H7 (cell line): Measurements from ENCODE around the gene MSL1. TPM values are rescaled to one million over a fixed set of nuclear protein-coding genes. Genes with fewer than 3 reads are reported as not detected.

ENCODE experiments used
- DNase-seq: peaks from one replicate; pipeline ENCODE4 v3.0.0; 2012
- H3K27me3 ChIP-seq: 2 replicates; pipeline ENCODE4 v1.6.0; 2011; ENCODE audit warnings: mild to moderate bottlenecking, low read length; ENCODE audit not compliant: control insufficient read depth, insufficient read depth
- H3K36me3 ChIP-seq: replicated peaks from 2 replicates; pipeline ENCODE4 v1.5.1; 2011; ENCODE audit warnings: low read length; ENCODE audit not compliant: control insufficient read depth, insufficient read depth
- H3K4me3 ChIP-seq: 2 replicates; pipeline ENCODE4 v1.5.1; 2011; ENCODE audit warnings: low read depth, mild to moderate bottlenecking, control low read depth, low read length, moderate library complexity; ENCODE audit not compliant: insufficient read depth
- total RNA-seq: library from RNA; depleted of rRNA; stranded (reverse); fragments of >200 nt; shearing (Covaris generic); gene quantifications from 2 replicates; pipeline ENCODE4 v1.2.3, GENCODE V29; 2014; rRNA removed

The MSL1 gene, protein sequence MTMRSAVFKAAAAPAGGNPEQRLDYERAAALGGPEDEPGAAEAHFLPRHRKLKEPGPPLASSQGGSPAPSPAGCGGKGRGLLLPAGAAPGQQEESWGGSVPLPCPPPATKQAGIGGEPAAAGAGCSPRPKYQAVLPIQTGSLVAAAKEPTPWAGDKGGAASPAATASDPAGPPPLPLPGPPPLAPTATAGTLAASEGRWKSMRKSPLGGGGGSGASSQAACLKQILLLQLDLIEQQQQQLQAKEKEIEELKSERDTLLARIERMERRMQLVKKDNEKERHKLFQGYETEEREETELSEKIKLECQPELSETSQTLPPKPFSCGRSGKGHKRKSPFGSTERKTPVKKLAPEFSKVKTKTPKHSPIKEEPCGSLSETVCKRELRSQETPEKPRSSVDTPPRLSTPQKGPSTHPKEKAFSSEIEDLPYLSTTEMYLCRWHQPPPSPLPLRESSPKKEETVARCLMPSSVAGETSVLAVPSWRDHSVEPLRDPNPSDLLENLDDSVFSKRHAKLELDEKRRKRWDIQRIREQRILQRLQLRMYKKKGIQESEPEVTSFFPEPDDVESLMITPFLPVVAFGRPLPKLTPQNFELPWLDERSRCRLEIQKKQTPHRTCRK
- 44.2 and 70.0 TPM in 2 replicates for total RNA-seq

GRCh38 chr17:40121181-40122135 is at the start of gene MSL1:
Gene MSL1, plus strand, starts transcription at chr17:40121971. Its CDS starts 642 bp downstream, at chr17:40122613.
- Histone ChIP-seq H3K36me3 (peaks cover 3% of the 10 kb centered on the region), H3K27me3 (no peaks in the 10 kb centered on the region), H3K4me3 (peak within 1 kb of the TSS; percentile 93)
- DNase-seq: peak; percentile 99

GRCh38 chr17:40072040-40072734 is 49.6 kb upstream of the MSL1 start:
- no peak overlapping the region for H3K4me3 ChIP-seq
- no peaks in the 10 kb centered on the region for H3K36me3 ChIP-seq
- DNase-seq: peak; percentile 41
- peaks cover 1% of the 10 kb centered on the region; the same call in 1 of the 2 replicates for H3K27me3 ChIP-seq

DNA sequence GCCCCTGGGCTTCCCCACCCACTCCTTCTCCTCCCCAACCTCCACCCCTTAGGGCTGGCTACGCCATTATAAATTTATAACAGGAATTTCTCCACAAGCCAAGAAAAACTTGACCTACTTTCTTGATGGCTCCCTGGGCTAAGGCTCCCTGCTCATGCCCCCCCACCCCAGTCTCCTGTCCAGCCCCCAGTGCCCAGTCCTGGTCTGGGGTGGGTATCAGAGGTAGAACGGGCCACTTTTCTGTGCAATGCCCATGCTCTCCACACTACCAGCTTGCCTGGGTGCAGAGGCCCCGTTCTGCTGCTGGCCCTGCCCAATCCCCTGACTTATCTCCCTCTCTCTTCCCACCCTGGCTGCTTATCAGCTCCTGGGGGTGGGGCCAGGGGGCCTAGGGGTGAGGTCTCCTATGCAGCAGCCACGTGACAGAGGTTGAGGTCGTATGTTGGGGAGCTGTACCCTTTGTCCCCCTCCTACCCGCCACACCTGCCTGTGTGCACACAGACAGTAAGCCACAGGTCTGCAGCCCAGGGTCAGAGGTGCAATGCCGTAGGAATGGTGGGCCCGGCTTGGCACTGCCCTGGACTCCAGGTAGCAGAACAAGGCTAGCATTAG is 48.9 kb upstream of the MSL1 start:
- Histone ChIP-seq H3K4me3 (no peak overlapping the region), H3K36me3 (no peaks in the 10 kb centered on the region), H3K27me3 (no peaks in the 10 kb centered on the region)
- DNase-seq: peak; percentile 34

GRCh38 chr17:40073454-40074174 is 48.2 kb upstream of the MSL1 start:
- Histone ChIP-seq H3K4me3 (no peak overlapping the region), H3K27me3 (no peaks in the 10 kb centered on the region), H3K36me3 (no peaks in the 10 kb centered on the region)
- no peak for DNase-seq

- DNase-seq: peak; percentile 35
- Histone ChIP-seq H3K36me3 (no peaks in the 10 kb centered on the region), H3K4me3 (no peak overlapping the region), H3K27me3 (no peaks in the 10 kb centered on the region)
Measured at GRCh38 chr17:40074175-40074512, 47.6 kb upstream of the MSL1 start.

- no peak overlapping the region for H3K4me3 ChIP-seq
- H3K36me3 ChIP-seq: no peaks in the 10 kb centered on the region
Measured at GRCh38 chr17:40074871-40075200, 46.9 kb upstream of the MSL1 start.

DNA sequence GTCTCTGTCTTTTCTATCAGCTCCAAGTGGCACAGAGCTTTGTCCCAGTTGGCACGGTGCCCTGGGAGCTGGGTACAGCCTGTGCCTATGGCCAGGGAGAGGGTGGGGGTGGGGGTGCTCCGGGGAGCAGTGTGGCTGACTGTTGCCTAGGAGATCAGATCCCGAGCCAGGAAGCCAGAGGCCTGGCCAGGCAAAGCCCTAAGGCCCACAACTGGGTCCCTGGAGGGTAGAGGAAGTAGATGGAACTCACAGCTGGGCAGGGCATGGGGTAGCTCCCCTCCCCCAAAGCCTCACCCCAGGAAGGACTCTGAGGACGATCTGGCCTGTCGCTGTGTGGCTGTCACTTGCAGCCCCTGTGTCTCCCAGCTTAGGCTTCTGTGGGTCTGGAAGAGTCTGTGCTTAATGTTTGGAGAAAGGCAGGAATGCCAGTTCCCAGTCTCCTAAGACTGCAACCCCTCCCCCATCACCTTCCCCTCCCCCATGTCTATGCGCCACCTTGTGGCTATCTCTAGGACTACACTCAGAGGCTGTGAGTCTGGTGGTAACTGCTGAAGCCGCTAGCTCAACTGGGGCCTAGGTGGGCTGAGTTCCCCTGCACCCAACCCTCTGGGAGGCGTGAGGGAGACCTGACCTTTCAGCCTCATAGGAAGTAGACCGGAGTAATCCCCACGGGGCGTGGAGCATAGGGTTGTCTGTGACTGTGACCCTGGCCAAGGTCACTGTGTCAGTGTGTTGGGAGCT is 46.4 kb upstream of the MSL1 start:
- no peaks in the 10 kb centered on the region for H3K27me3 ChIP-seq
- DNase-seq: peak; percentile 89
- no peaks in the 10 kb centered on the region for H3K36me3 ChIP-seq
- H3K4me3 ChIP-seq: no peak overlapping the region

More at GRCh38 chr17:40074871-40075200, 46.9 kb upstream of the MSL1 start:
- no peaks in the 10 kb centered on the region for H3K27me3 ChIP-seq
- no peak for DNase-seq

GRCh38 chr17:40075942-40076498 is 45.8 kb upstream of the MSL1 start:
- H3K4me3 ChIP-seq: no peak overlapping the region
- no peak for DNase-seq

GRCh38 chr17:40076591-40076990 is 45.2 kb upstream of the MSL1 start:
- no peaks in the 10 kb centered on the region for H3K27me3 ChIP-seq
- DNase-seq: no peak
- H3K36me3 ChIP-seq: no peaks in the 10 kb centered on the region
- H3K4me3 ChIP-seq: no peak overlapping the region

More at GRCh38 chr17:40075942-40076498, 45.8 kb upstream of the MSL1 start:
- Histone ChIP-seq H3K27me3 (no peaks in the 10 kb centered on the region), H3K36me3 (no peaks in the 10 kb centered on the region)

DNA sequence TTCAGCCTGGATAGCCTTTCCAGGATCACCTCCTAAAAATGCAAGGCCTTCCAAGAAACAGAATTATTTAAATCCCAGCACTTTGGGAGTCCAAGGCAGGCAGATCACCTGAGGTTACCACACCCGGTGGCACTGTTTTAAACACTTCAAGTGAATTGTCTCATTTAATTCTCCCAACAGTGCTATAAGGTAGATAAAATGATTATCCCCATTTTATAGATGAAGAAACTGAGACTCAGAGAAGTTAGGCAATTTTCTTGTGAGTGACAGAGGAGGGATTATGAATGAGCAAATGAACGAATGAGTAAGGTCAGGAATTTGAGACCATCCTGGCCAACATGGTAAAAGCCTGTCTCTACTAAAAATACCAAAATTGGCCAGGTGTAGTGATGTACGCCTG is 42.2 kb upstream of the MSL1 start:
- no peak for DNase-seq
- H3K4me3 ChIP-seq: no peak overlapping the region
- H3K27me3 ChIP-seq: no peaks in the 10 kb centered on the region
- no peaks in the 10 kb centered on the region for H3K36me3 ChIP-seq

DNA sequence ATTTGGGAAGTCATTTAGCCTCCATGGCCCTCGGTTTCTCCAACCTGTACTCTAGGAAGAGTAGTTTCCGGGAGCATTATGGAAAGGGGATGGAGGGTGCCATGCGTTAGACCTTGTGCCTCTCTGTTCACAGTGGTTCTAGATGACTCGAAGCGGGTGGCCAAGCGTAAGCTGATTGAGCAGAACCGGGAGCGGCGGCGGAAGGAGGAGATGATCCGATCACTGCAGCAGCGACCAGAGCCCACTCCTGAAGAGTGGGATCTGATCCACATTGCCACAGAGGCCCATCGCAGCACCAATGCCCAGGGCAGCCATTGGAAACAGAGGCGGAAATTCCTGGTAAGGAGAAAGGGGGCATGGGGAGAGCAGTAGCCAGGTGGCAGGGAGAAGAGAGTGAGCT is 37.3 kb upstream of the MSL1 start:
- Histone ChIP-seq H3K4me3 (no peak overlapping the region), H3K36me3 (peaks cover 7% of the 10 kb centered on the region), H3K27me3 (no peaks in the 10 kb centered on the region)
- no peak for DNase-seq

DNA sequence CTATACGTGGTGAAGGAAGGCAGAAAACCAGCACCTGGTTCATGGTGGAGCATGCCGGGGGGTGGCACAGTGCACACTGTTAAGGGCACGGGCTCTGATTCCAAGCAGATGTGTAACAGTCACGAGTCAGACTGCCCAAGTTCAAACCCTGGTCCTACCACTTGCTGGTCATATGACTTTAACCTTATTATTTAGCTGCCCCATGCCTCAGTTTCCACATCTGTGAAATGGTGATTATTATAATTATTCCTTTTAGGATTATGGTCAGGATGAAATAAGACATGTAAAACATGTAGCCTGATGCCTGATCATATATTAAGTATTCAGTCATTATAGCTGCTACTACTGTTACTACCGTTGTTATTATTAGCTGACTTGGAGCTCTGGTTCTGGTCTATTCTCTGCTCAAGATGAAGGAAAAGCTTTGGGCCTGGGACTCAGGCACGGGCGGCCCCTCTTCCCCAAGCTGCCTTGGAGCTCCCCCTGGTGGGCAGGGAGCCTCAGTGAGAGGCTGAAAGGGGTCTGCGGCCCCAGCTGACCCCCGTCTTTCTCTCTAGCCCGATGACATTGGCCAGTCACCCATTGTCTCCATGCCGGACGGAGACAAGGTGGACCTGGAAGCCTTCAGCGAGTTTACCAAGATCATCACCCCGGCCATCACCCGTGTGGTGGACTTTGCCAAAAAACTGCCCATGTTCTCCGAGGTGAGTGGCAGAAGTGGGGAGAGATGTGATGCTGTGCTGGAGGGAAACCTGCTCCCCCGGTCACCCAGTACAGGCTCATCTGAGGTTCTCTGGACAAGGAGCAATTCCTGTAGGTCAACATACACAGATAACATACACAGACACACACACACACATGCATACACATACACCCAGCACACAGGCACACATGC is 35.4 kb upstream of the MSL1 start:
- Histone ChIP-seq H3K36me3 (peaks cover 7% of the 10 kb centered on the region), H3K27me3 (no peaks in the 10 kb centered on the region), H3K4me3 (no peak overlapping the region)
- peak; percentile 97 for DNase-seq
